ENCODE results near the gene RFT1. TPM values are rescaled to one million over a fixed set of nuclear protein-coding genes. Genes with fewer than 3 reads are reported as not detected.

The RFT1 gene
- total RNA-seq, 1 donor from 2014 or later = 9.8 TPM

DNA sequence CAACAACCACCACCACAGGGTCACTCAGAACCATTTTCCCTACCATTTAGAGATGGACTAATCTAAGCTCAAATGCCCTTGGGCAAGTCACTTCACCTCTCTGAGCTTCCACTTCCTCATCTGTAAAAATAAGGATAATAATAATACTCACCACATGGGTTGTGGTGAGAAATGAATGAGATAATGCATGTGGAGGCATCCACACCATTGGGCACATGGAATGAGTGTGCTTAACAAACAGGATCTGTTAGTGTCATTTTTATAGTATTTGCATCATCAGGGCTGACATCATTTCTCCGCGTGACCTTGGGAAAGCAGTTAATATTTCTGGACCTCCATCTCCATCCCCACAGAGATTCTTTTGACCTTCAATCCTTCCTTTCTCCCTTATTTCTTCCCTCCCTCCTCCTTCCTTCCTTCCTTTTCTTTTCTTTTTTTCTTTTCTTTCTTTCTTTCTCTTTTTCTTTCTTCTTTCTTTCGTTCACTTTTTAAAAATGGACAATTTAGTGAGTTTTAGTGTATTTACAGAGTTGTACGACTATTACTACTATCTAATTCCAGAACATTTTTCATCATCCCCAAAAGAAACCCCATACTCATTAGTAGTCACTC, 7.7 kb upstream of the RFT1 start:
- intact Hi-C loops (cut with DNase I) = no loop called here
- ATAC-seq (ENCODE audit: poor library complexity) (no peak), DNase-seq (no peak)

DNA sequence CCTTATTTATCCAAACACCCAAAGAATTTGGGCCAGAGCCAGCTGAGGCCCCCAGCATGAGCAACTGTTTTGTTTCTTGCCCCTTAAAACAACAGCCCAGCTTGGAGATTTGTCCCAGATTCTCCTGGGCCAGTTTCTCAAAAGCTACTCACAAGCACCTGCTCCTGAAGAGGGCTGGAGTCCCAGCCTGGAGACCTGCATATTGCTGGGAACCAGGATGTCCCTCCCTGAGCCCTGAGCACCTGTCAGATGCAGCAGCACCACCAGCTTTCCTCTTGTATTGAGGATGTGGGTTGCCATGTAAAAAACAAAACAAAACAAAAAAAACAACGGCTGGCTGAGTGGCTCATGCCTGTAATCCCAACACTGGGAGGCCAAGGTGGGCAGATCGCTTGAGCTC, 7.0 kb upstream of the RFT1 start:
- DNase-seq (no peak), ATAC-seq (ENCODE audit: poor library complexity) (no peak)
- intact Hi-C loops (cut with DNase I) = no loop called here

DNA sequence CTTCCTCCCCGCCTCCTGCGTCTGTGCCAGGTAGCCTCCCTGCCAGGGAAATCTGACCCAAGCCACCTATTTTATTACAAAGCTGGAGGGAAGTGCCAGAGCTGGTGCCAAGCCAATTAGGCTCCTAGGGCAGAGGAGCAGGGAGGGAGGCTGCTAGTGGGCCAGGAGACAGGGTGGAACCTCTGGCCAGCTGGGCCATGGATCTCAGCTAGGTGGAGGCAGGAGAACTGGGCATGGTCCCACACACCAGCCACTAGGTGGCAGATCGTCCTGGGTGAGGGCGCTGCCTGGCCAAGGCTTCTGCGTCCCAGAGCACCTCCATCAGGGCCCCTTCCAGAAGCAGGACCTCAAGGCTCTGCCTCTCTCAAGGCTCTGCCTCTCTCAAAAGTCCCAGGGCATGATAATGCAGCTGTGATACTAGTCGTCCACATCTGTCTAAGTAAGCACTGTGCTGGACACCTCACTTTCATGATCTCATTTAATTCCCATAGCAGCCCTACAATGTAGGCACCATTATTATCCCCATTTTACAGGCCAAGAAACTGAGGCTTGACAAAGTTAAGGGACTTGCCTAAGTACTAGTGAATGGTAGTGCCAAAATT, 4.5 kb upstream of the RFT1 start:
- ATAC-seq (ENCODE audit: poor library complexity) (peak; percentile 78), DNase-seq (peak; percentile 83)
- intact Hi-C loops (cut with DNase I) = loop anchor here (5.0 kb wide), 1 partner anchor 63 kb away; no protein-coding TSS in a partner anchor

DNA sequence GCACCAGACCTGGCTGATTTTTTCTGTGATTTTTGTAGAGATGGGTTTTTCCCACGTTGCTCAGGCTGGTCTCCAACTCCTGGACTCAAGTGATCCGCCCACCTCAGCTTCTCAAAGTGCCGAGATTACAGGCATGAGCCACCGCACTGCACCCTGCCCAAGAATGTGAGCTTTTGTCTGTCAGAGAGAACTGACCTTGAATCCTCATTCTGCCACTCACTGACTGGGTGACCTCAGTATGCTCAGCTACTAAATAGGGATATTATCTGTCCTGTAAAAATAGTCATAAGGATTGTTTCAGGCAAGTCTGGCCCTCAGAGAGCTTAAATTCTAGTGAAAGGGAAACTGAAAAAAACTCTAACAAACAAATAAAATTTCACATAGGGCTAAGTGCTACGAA, 2.1 kb upstream of the RFT1 start:
- DNase-seq (no peak), ATAC-seq (ENCODE audit: poor library complexity) (no peak)
- intact Hi-C loops (cut with DNase I) = loop anchor here (5.0 kb wide), 1 partner anchor 65 kb away; no protein-coding TSS in a partner anchor

DNA sequence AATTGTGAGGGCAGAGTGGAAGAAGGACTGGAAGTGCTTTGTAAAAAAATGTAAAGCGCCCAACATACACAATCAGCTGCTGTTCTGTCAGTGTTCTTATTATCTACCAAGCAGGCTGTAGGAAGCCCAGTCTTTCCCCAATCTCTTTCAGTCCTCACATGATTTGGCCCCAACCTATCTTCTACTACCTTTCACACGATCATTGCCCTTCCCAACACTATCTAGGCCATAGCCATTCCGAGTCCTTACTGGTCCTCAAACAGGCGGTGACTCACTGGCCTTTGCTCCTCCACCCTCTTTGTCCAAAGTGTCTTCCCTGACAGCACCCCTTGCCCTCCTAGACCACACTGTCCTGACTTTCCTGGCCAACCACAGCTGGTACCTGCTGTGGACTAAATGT, 861 bp upstream of the RFT1 start:
- DNase-seq (no peak), ATAC-seq (ENCODE audit: poor library complexity) (no peak)
- intact Hi-C loops (cut with DNase I) = loop anchor here (5.0 kb wide), 1 partner anchor 66 kb away; no protein-coding TSS in a partner anchor

DNA sequence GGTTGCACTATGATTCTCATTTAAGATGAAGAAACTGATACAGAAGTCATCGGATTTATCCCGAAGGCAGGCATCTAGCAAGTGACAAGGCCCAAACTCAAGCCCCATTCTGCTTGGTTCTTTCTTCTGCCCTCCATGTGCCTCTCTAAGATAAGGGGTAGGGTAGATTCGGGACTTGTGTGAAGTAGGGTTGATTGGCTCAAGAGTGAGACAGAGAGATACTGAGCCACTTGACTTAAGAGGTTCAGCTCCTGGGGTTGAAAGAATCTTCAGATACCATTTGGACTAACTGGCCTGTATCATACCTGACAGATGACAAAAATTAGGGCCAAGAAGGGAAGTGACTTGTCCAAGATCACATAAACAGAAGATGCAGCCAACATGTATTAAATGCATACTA, 891 bp downstream of the RFT1 start:
- intact Hi-C loops (cut with DNase I) = no loop called here
- no peak for DNase-seq
- ATAC-seq (ENCODE audit: poor library complexity) = no peak

DNA sequence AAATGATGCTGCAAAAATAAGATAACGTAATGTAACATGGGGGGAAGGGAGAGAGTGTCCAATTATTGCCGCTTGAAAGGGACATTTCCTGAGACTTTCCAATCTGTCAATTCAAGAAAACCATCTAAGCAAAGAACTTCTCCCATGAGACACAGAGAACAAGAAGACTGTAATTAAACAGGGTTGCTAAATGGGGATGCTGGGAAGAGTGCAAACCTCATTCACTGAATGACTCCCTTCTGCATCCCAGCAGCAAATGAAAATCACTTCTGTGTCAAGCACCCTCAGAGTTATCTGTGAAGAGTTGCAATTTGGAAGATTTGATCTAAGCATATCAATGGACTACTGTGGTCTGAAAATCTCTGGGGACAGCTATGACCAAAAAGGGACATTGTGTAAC, 3.6 kb downstream of the RFT1 start:
- no peak for ATAC-seq (ENCODE audit: poor library complexity)
- intact Hi-C loops (cut with DNase I) = no loop called here
- no peak for DNase-seq

DNA sequence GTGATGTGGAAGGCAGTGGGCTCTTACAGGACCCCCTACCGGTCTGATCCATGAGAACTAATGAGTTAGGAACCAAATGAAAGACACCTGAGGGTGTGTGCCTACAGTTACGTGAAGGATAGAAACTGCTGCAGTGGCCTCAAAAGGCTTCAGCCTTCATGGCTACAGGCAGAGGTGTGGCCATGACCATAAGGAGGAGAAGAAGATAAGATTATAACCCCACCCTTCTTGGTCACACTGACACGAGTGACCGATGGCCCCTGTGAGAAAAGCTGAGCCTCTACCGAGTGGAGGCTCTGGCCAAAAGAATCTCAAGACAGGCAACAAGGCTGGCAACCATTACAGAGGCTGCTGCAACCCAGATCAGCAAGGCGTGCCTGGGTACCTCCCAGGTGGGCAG, 6.3 kb downstream of the RFT1 start:
- ATAC-seq (ENCODE audit: poor library complexity) = no peak
- no peak for DNase-seq
- intact Hi-C loops (cut with DNase I) = no loop called here

DNA sequence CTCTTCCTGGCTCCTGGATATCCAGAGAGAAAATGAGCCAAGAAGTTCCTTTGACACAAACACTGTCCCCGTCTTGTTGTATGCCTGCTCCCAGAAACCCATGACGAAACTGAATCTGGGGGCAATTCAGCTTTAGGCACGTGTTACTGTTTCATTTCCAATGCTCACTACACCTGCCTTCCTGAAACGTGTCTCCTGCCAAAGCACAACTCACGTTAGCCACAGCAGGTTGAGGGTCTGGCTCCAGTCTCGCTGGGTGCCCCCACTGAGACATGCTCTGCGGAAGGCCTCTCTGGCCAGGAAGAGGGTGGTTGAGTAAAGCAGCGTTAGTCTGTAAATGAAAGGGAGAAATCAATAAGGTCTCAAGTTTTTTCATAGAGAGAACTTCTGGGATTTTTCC, 6.7 kb downstream of the RFT1 start:
- ATAC-seq (ENCODE audit: poor library complexity) (no peak), DNase-seq (no peak)
- intact Hi-C loops (cut with DNase I) = no loop called here

DNA sequence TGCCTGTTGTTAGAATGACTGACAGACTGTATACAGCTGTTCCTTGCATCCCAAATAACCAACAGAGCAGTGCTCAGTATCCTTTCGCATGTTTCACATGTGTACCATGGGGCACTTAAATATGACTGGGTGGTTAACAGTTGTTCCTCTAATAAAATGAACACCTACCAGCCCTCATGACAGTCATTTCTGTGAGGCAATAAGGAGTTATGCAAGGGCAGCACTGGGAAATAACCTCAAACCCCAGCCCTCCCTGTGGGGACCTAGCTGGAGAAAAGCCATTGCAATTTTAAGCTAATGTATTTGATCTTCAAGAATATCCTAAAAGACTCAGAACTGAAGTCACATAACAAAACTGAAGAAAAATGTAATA, 7.3 kb downstream of the RFT1 start:
- no peak for ATAC-seq (ENCODE audit: poor library complexity)
- intact Hi-C loops (cut with DNase I) = no loop called here

DNA sequence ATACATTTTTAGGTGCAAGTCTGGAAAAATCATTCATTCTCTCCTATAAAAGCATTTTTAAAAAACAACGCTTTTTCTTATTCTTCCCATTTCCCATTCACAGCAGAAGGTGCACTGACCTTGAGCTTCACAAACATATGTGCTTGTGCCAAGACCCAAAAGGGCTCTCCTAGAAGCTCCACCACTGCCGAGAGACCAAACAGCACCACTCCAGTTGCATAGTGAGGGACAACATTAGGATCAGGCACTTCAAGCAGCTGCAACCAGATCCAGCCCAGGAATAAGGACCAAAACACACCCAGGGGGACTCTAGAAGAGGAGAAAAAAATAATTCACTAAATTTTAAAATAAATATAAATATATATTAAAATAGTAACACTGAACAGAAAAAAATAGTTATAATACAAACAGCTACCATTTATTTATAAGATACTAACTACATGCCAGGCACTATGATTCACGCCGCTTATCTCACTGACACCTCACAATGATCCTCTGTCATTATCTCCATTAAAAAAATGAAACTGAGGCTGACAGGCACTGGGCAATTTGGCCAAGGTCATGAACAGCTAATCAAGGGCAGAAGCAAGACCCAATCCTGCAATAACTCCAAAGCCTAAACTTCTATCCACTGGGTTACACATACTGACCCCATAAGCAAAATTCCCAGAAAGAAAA, 7.8 kb downstream of the RFT1 start:
- peak; percentile 77 for ATAC-seq (ENCODE audit: poor library complexity)
- intact Hi-C loops (cut with DNase I) = no loop called here
- DNase-seq = no peak

More for the DNA sequence above, 7.3 kb downstream of the RFT1 start:
- DNase-seq = no peak

DNA sequence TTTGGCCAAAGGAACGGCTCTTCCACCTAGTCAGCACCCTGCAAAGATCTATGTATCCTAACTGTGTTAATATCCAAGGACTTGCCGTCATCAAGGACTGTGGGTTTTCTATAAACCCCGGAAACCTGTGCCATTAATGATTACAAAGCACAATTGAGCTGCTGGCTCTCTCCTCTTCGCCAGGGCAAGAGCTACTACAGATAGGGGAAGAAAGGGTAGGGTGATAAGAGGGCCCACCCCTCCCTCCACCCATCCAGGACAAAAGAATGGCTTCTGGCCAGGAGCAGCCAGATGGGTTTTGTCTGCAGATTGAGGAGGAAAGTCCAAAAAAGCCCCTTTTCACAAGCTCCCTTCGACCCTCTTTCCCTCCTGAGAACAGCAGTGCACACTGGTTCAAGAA, 9.9 kb downstream of the RFT1 start:
- intact Hi-C loops (cut with DNase I) = no loop called here
- ATAC-seq (ENCODE audit: poor library complexity) (peak; percentile 26), DNase-seq (no peak)

DNA sequence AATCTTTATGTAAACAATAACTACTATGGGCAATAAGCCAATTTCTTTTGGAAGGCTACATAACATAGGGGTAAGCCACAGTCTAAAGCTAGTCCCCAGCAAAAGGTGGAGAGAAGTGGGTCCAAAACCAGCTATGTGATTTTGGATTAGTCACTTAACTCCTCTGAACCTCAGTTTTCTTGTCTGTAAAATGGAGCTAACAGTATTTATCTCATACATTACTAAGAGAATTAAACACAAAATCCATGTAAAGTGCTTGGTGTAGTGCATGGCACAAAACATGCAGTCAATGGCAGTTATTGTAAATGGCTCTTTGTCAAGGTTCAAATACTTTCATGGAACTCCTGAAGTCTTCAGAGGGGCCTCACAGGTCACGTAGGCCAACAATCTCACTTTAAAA, 13.3 kb downstream of the RFT1 start:
- DNase-seq = no peak
- intact Hi-C loops (cut with DNase I) = no loop called here

DNA sequence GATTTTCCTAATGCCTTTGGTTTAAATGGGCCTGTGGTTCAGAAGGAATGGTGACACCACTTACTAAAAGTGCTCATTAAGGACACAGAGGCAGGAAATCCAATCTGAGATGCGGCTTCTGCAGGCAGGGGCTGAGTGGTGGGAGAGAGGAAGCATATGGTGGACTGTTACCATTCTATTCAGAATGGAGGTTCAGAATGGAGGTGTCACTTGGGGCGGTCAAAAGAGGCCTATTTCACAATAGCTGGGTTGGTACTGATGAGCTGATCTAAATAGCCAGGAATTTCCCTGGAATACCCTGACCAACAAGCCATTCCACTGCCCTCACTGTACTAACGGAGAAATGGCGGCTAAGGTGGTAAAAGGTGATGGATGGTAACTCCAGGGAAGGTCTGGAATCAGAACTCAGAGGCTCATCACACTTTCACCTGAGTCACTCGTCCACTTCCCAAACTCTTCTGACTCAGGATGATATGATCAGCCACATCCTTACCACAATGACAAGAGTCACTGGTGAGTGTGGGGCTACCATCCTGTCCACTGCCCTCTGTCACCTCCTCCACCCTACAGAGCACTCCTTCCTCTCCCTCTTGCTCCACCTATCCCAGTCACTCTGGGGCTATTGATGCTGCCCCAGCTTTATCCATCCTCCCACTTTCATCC, 15.7 kb downstream of the RFT1 start:
- DNase-seq = no peak

More for the DNA sequence above, 13.3 kb downstream of the RFT1 start:
- ATAC-seq (ENCODE audit: poor library complexity) = no peak

DNA sequence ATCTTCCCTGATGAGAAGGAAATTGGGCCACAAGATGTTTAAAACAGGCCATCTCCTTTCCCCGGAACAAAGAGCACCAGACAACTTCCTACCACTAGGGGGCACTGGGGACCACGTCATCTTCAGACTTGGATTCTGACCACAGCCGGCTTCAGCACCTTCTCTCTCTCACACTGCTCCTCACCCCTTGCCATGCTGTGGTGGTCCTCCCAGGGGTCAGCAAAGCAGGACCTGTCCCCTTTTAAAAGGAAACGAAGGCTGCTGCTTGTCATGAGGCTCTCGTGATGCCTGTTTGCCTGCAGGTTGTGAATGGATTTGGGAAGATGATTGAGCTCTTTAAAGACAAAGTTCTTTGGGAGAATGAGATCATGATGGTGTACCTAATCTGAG, 16.2 kb downstream of the RFT1 start:
- DNase-seq (peak; percentile 83), ATAC-seq (ENCODE audit: poor library complexity) (peak; percentile 89)
- intact Hi-C loops (cut with DNase I) = loop anchor here (2.0 kb wide), 1 partner anchor 83 kb away; no protein-coding TSS in a partner anchor

More for the DNA sequence above, 15.7 kb downstream of the RFT1 start:
- intact Hi-C loops (cut with DNase I) = loop anchor here (2.0 kb wide), 1 partner anchor 82 kb away; no protein-coding TSS in a partner anchor
- ATAC-seq (ENCODE audit: poor library complexity) = no peak

DNA sequence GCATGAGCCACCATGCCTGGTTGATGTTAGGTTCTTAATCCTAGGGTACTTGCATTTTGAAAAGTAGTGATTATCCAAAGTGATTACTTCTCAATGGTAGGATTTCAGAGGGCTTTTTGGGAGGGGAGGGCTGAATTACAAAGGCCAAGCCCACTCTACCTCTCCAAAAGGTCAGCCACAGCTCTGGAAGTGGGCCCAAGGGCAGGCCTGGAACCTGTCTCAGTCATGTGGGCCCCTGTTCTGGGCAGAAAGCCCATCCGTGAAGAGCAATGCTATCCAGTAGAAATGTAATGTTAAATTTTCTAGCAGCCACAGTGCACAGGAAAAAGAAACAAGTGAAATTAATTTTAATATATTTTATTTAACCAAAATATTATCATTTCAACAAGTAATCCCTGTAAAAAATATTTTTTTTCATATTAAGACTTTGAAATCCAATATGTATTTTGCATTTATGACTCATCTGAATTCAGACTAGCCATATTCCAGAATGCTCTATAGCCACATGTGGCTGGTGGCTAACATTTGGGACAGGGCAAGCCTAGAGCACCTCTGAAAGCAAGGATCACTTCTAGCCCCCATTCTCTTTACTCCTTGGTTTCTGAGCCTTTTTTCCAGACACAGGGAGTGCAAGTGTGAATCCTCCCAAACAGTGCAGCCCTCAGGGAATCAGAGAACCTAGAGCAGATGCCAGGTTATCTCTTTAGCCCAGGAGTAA, 16.8 kb downstream of the RFT1 start:
- DNase-seq (peak; percentile 84), ATAC-seq (ENCODE audit: poor library complexity) (peak; percentile 92)

DNA sequence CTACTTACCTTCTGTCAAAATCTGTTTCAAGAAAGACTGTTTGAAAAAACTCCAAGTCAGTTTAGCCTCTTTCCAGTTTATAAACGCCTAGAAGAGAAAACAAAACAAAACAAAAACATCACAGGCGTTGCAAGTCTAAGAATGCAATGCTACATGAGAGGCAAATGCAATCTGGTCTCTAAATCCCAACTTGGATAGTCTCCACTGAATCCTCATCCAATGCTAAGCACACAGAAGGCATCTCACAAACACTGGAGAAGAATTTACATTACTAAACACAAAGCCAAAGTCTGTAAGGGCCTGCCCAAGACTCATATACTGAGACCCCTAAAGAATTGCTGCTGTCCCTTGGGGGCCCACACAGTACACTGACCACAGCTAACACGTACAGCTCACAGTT, 18.4 kb downstream of the RFT1 start:
- no peak for ATAC-seq (ENCODE audit: poor library complexity)
- DNase-seq = no peak
- intact Hi-C loops (cut with DNase I) = no loop called here

More for the DNA sequence above, 16.8 kb downstream of the RFT1 start:
- intact Hi-C loops (cut with DNase I) = loop anchor here (2.0 kb wide), 1 partner anchor 83 kb away; no protein-coding TSS in a partner anchor

DNA sequence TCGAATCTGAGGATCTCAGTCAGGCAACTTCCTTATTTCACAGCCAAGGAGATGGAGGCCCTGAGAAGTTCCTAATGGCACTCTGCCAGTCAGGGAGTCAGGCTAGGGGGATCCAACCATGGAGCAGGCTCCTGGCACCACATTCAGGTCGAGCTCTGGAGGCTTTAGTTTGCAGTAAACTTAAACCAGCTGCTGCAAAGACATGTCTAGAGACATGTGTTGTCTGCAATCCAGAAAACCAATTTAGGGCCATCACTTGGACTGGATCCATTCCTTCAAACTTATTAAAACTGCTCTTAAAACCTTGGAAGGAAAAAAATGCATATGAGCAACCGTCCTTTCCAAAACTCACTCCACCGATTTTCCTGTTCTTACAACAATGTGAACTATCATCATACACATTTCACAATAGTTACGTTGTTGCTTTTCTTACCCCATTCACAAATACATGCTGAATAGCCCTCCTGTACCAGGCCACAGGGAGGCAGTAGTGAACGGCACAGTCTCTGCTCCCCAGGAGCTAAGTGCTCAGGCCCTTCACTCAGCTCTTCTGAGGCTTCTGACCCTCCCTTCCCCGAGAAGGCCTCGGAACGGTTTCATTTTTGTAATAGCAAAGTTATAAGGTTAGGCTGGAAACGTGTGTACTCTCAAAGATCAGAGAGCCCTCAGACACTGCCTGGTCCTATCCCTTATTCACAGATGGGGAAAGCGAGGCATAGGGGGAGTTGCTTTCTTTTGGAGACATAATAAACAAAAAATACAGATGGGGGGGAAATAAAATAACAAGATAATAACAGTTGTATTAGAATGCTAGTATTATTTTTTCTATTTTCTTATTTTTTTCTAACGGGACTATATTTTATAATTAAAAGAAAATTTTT, 20.1 kb downstream of the RFT1 start:
- DNase-seq = peak; percentile 65
- intact Hi-C loops (cut with DNase I) = no loop called here

More for the DNA sequence above, 20.1 kb downstream of the RFT1 start:
- ATAC-seq (ENCODE audit: poor library complexity) = peak; percentile 47
